Endothelial cell of umbilical vein (primary cell): ENCODE results near the gene LRRC3C. TPM values are rescaled to one million over a fixed set of nuclear protein-coding genes. Genes with fewer than 3 reads are reported as not detected.

Experiments used
- BruUV-seq: library from RNA; stranded (reverse); fragments of 400-500 nt; replicated peaks from 2 replicates; lab custom pipeline; 2021; lab: Mats Ljungman, UMichigan
- CTCF ChIA-PET: fragments of 300-600, 350-600 bp; sonication (Branson Sonifier 250); formaldehyde crosslinking; loops from one replicate; lab custom pipeline; 2021; ENCODE audit warnings: antibody characterized with exemption, inconsistent platforms; lab: Charles Lee
- POLR2A ChIA-PET: fragments of 300-600, 350-600 bp; sonication (Branson Sonifier 250); formaldehyde crosslinking; loops from one replicate; lab custom pipeline; 2021; ENCODE audit warnings: antibody characterized with exemption, inconsistent platforms; lab: Charles Lee
- DNase-seq: peaks from one replicate; pipeline ENCODE4 v3.0.0-alpha.2; 2011; ENCODE audit warnings: low read depth, low spot score
- FAIRE-seq: peaks from 2 replicates; lab custom pipeline; 2011; peaks lifted over from hg19 to GRCh38; lab: Jason Lieb, UNC
- H2AFZ ChIP-seq: 2 replicates; pipeline ENCODE4 v1.6.0; 2012; ENCODE audit warnings: low read depth, low read length, control low read depth, inconsistent platforms
- H3K27ac ChIP-seq: 2 replicates; pipeline ENCODE4 v1.5.1; 2011; ENCODE audit warnings: low read depth, mild to moderate bottlenecking, control low read depth, low read length, moderate library complexity; ENCODE audit not compliant: insufficient read depth
- H3K27me3 ChIP-seq, 2 experiments: 2 replicates each; pipeline versions ENCODE4 v1.6.0 to v1.6.1; 2011; ENCODE audit warnings: low read length in 2 of 2, mixed read lengths in 1 of 2; ENCODE audit not compliant: control insufficient read depth in 2 of 2, insufficient read depth in 2 of 2
- H3K36me3 ChIP-seq, 2 experiments: 2 replicates in 1 of 2; 3 replicates in 1 of 2; pipeline ENCODE4 v1.5.1; 2011; ENCODE audit warnings: low read length in 2 of 2, mild to moderate bottlenecking in 1 of 2, moderate library complexity in 1 of 2; ENCODE audit not compliant: control insufficient read depth in 2 of 2, insufficient read depth in 2 of 2; ENCODE audit errors: extremely low read depth in 1 of 2
- H3K4me1 ChIP-seq: 3 replicates; pipeline ENCODE4 v1.5.1; 2011; ENCODE audit warnings: mild to moderate bottlenecking, low read length; ENCODE audit not compliant: control insufficient read depth, insufficient read depth; ENCODE audit errors: extremely low read depth
- H3K4me2 ChIP-seq: 2 replicates; pipeline ENCODE4 v1.6.1; 2011; ENCODE audit warnings: low read length, control low read depth, mixed read lengths; ENCODE audit not compliant: insufficient read depth
- H3K4me3 ChIP-seq, 3 experiments: fragments of 200-600 bp in 1 of 3; sonication (generic), shearing (Covaris generic) in 1 of 3; replicated peaks in 1 of 3; 2 replicates each; pipeline ENCODE4 v1.5.1; 2011 to 2016; ENCODE audit warnings: control low read depth in 3 of 3, low read length in 3 of 3, mild to moderate bottlenecking in 2 of 3, inconsistent platforms in 1 of 3, low read depth in 1 of 3, moderate library complexity in 1 of 3; ENCODE audit not compliant: insufficient read depth in 1 of 3
- H3K79me2 ChIP-seq: 2 replicates; pipeline ENCODE4 v1.6.0; 2012; ENCODE audit warnings: low read length, inconsistent platforms; ENCODE audit not compliant: control insufficient read depth, insufficient read depth
- H3K9ac ChIP-seq: replicated peaks from 2 replicates; pipeline ENCODE3; 2011; ENCODE audit warnings: low read length, control low read depth; ENCODE audit not compliant: insufficient read depth; ENCODE audit errors: extremely low read depth
- H3K9me1 ChIP-seq: replicated peaks from 3 replicates; pipeline ENCODE4 v1.6.0; 2011; ENCODE audit warnings: mild to moderate bottlenecking, low read length; ENCODE audit not compliant: control insufficient read depth, insufficient read depth; ENCODE audit errors: extremely low read depth
- H3K9me3 ChIP-seq: replicated peaks from 2 replicates; pipeline ENCODE4 v1.5.1; 2012; ENCODE audit warnings: low read length, inconsistent platforms; ENCODE audit not compliant: control insufficient read depth, insufficient read depth
- H4K20me1 ChIP-seq: replicated peaks from 2 replicates; pipeline ENCODE3; 2011; ENCODE audit warnings: mild to moderate bottlenecking, low read length; ENCODE audit not compliant: control insufficient read depth, insufficient read depth; ENCODE audit errors: extremely low read depth
- CTCF ChIP-seq, 2 donors: IDR thresholded peaks; 1 replicate in 1 of 2; 2 replicates in 1 of 2; pipeline ENCODE4 v1.5.1; 2011; ENCODE audit warnings: low read length in 2 of 2, mild to moderate bottlenecking in 2 of 2, moderate library complexity in 2 of 2, control low read depth in 1 of 2, inconsistent platforms in 1 of 2, low read depth in 1 of 2; ENCODE audit not compliant: insufficient read depth in 1 of 2; ENCODE audit errors: extremely low read depth in 1 of 2
- EZH2 ChIP-seq: IDR thresholded peaks from 2 replicates; pipeline ENCODE4 v1.6.1; 2012; ENCODE audit warnings: borderline replicate concordance, low read depth, mild to moderate bottlenecking, moderate library complexity, low read length, inconsistent platforms; ENCODE audit not compliant: severe bottlenecking
- FOS ChIP-seq: IDR thresholded peaks from 2 replicates; pipeline ENCODE4 v1.6.1; 2011; ENCODE audit warnings: mild to moderate bottlenecking, low read length, moderate library complexity, borderline replicate concordance; ENCODE audit not compliant: insufficient read depth
- GATA2 ChIP-seq: IDR thresholded peaks from 2 replicates; pipeline ENCODE4 v1.7.0; 2011; ENCODE audit warnings: low read depth, mild to moderate bottlenecking, moderate library complexity, mixed read lengths, low read length; ENCODE audit not compliant: insufficient read length, insufficient read depth
- JUN ChIP-seq: IDR thresholded peaks from 2 replicates; pipeline ENCODE4 v1.6.1; 2011; ENCODE audit warnings: borderline replicate concordance, low read depth; ENCODE audit not compliant: insufficient read length, insufficient read depth
- MAX ChIP-seq: IDR thresholded peaks from 2 replicates; pipeline ENCODE4 v1.6.1; 2011; ENCODE audit not compliant: insufficient read depth, insufficient read length
- MYC ChIP-seq: IDR thresholded peaks from one replicate; pipeline ENCODE4 v1.6.1; 2011; ENCODE audit warnings: mild to moderate bottlenecking, low read depth, low read length
- POLR2A ChIP-seq: IDR thresholded peaks from 2 replicates; pipeline ENCODE4 v1.6.1; 2012; ENCODE audit warnings: low read depth, mild to moderate bottlenecking, control low read depth, low read length
- POLR2AphosphoS5 ChIP-seq: IDR thresholded peaks from 2 replicates; pipeline ENCODE4 v1.6.1; 2012; ENCODE audit warnings: low read depth, mild to moderate bottlenecking, control low read depth, low read length, moderate library complexity; ENCODE audit not compliant: insufficient read depth
- dilution Hi-C: fragments of 300-500 bp; cut with MboI; formaldehyde crosslinking; loops from one replicate; pipeline ENCODE4 v1.15.0; 2019; ENCODE audit warnings: low sequenced_read_pairs; ENCODE audit not compliant: extremely low pct_ligation_motif_present
- intact Hi-C: fragments of 100-400 bp; cut with micrococcal nuclease; formaldehyde crosslinking; loops from one replicate; pipeline ENCODE4 v1.10.0; 2022
- polyA plus RNA-seq, 4 experiments: library from polyadenylated mRNA; depleted of rRNA in 3 of 4; stranded (reverse) in 3 of 4; unstranded in 1 of 4; fragments of >200 nt; gene quantifications; 2 replicates each; pipeline versions ENCODE4 v1.2.1 to v1.2.3, GENCODE V29; 2011 to 2012; ENCODE audit warnings: missing spikeins in 1 of 4
- total RNA-seq: library from RNA; stranded (reverse); gene quantifications from 2 replicates; pipeline ENCODE4 v1.2.3, GENCODE V29; 2021

The LRRC3C gene
- total and polyA plus RNA-seq, 2 donors (not counting 3 experiments of a cell fraction or from before 2014, with no cell fraction given) = not detected

- Histone ChIP-seq H3K27me3 (no peaks in the 10 kb centered on the region), H3K9ac (no peak overlapping the region), H3K4me1 (peaks cover 21% of the 10 kb centered on the region), H3K36me3 (peaks cover 5 to 32% of the 10 kb centered on the region in 2 experiments), H3K79me2 (peaks cover 24% of the 10 kb centered on the region), H3K9me3 (no peaks in the 10 kb centered on the region), H2AFZ (no peak overlapping the region), H3K27ac (no peak overlapping the region), H3K9me1 (no peaks in the 10 kb centered on the region), H3K4me2 (no peak overlapping the region), H3K4me3 (no peak overlapping the region), H4K20me1 (no peaks in the 10 kb centered on the region)
- BruUV-seq = no TSS peak
- ChIA-PET CTCF (no interaction called here), POLR2A (no interaction called here)
- dilution Hi-C loops = no loop called here
- no peak for FAIRE-seq
- TF ChIP-seq FOS (no peak), POLR2AphosphoS5 (no peak), GATA2 (no peak), EZH2 (no peak), POLR2A (no peak), CTCF (IDR thresholded peaks at IDR 0.05; ENCODE audit: extremely low read depth in 1 of 2, insufficient read depth in 1 of 2, low read depth in 1 of 2, low read length in 2 of 2) (no peak), MAX (no peak), JUN (no peak), MYC (no peak)
- no peak for DNase-seq
- intact Hi-C loops = no loop called here
These were observed 4.3 kb upstream of the LRRC3C start for GRCh38 chr17:39923230-39923629.
